Hepatocyte (in vitro differentiated cells): ENCODE data around the gene HDDC3. TPM values are rescaled to one million over a fixed set of nuclear protein-coding genes. Genes with fewer than 3 reads are reported as not detected.

Experiments
- DNase-seq: peaks from one replicate; pipeline ENCODE4 v3.0.0-alpha.2; 2016; ENCODE audit warnings: low spot score
- H2AFZ ChIP-seq: fragments of 200-600 bp; sonication (generic); 2 replicates; pipeline ENCODE4 v1.6.0; 2016; ENCODE audit warnings: antibody characterized with exemption, mild to moderate bottlenecking
- H3K27ac ChIP-seq: fragments of 200-600 bp; sonication (generic); 2 replicates; pipeline ENCODE4 v1.5.1; 2016; ENCODE audit warnings: mild to moderate bottlenecking
- H3K27me3 ChIP-seq: fragments of 200-600 bp; sonication (generic); 2 replicates; pipeline ENCODE4 v1.6.1; 2016
- H3K36me3 ChIP-seq: fragments of 200-600 bp; sonication (generic); replicated peaks from 2 replicates; pipeline ENCODE4 v1.5.1; 2016; ENCODE audit warnings: low read depth; ENCODE audit not compliant: insufficient read depth
- H3K4me1 ChIP-seq: fragments of 200-600 bp; sonication (generic); 2 replicates; pipeline ENCODE4 v1.5.1; 2016; ENCODE audit warnings: mild to moderate bottlenecking, moderate library complexity; ENCODE audit not compliant: insufficient read depth
- H3K4me2 ChIP-seq: fragments of 200-600 bp; sonication (generic); 2 replicates; pipeline ENCODE4 v1.6.0; 2016
- H3K4me3 ChIP-seq: fragments of 200-600 bp; sonication (generic); 2 replicates; pipeline ENCODE4 v1.5.1; 2016; ENCODE audit warnings: mild to moderate bottlenecking
- H3K79me2 ChIP-seq: fragments of 200-600 bp; sonication (generic); 2 replicates; pipeline ENCODE4 v1.6.0; 2017; ENCODE audit warnings: mild to moderate bottlenecking
- H3K9me2 ChIP-seq: fragments of 200-600 bp; sonication (generic); replicated peaks from 2 replicates; pipeline ENCODE4 v1.6.0; 2017; ENCODE audit warnings: mild to moderate bottlenecking; ENCODE audit not compliant: insufficient read depth
- H3K9me3 ChIP-seq: fragments of 200-600 bp; sonication (generic); 2 replicates; pipeline ENCODE4 v1.5.1; 2016; ENCODE audit warnings: low read depth, mild to moderate bottlenecking
- H4K20me1 ChIP-seq: fragments of 200-600 bp; sonication (generic); 2 replicates; pipeline ENCODE4 v1.6.0; 2016; ENCODE audit warnings: mild to moderate bottlenecking; ENCODE audit not compliant: insufficient read depth, poor library complexity, severe bottlenecking
- EZH2 ChIP-seq: fragments of 200-600 bp; sonication (generic); IDR thresholded peaks from 2 replicates; pipeline ENCODE4 v1.6.1; 2016; ENCODE audit warnings: antibody characterized with exemption, mild to moderate bottlenecking, borderline replicate concordance
- EZH2phosphoT487 ChIP-seq: fragments of 200-600 bp; sonication (generic); IDR thresholded peaks from one replicate; pipeline ENCODE4 v1.6.1; 2018; ENCODE audit warnings: antibody characterized with exemption, mild to moderate bottlenecking, low read depth, moderate library complexity; ENCODE audit not compliant: unreplicated experiment, severe bottlenecking
- whole genome bisulfite sequencing: methylation state at CpG from one replicate; pipeline ENCODE4 v1.1.6; 2016; ENCODE audit warnings: low lambda C conversion rate; ENCODE audit errors: missing lambda C conversion rate; 5-methylcytosine and 5-hydroxymethylcytosine counted together
- polyA plus RNA-seq: library from polyadenylated mRNA; unstranded; fragments of >200 nt; fragmentation: Nextera tagmentation; extraction: Ambion mirVana; gene quantifications from 2 replicates; pipeline ENCODE4 v1.2.1, GENCODE V29; 2016
- total RNA-seq: library from RNA; depleted of rRNA; stranded (reverse); fragments of >200 nt; gene quantifications from 2 replicates; pipeline ENCODE4 v1.2.3, GENCODE V29; 2014
- TF ChIP-seq, protein P1 (sequence below): fragments of 200-600 bp; sonication (generic); IDR thresholded peaks from 2 replicates; pipeline ENCODE4 v1.5.1; 2016; ENCODE audit warnings: antibody characterized with exemption, mild to moderate bottlenecking; ENCODE audit not compliant: poor library complexity

Gene HDDC3
- total and polyA plus RNA-seq, 2 experiments from 2014 or later: 15.4 to 20.0 TPM

DNA sequence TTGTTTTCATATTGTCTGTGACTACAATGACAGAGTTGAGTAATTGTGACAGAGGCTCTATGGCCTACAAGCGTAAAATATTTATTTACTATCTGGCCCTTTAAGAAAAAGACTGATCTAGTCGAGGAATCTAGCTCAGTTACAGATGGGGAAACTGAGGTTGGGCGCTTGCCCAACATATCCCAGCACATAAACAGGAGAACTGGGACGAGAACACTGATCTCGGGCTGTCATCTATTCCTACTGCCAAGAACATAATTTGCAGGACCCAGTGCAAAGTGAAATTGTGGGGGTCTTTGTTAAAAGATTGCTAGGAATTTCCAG lies 46.1 kb downstream of the HDDC3 start:
- Histone ChIP-seq H3K4me2 (no peak overlapping the region), H4K20me1 (no peaks in the 10 kb centered on the region), H3K4me1 (peaks cover 28% of the 10 kb centered on the region), H2AFZ (no peak overlapping the region), H3K27ac (no peak overlapping the region), H3K79me2 (no peaks in the 10 kb centered on the region), H3K36me3 (no peaks in the 10 kb centered on the region), H3K4me3 (no peak overlapping the region), H3K9me2 (no peaks in the 10 kb centered on the region), H3K9me3 (no peaks in the 10 kb centered on the region), H3K27me3 (no peaks in the 10 kb centered on the region)
- WGBS: 51% methylated on average over 5 of the region's 5 CpGs
- TF ChIP-seq, protein P1, sequence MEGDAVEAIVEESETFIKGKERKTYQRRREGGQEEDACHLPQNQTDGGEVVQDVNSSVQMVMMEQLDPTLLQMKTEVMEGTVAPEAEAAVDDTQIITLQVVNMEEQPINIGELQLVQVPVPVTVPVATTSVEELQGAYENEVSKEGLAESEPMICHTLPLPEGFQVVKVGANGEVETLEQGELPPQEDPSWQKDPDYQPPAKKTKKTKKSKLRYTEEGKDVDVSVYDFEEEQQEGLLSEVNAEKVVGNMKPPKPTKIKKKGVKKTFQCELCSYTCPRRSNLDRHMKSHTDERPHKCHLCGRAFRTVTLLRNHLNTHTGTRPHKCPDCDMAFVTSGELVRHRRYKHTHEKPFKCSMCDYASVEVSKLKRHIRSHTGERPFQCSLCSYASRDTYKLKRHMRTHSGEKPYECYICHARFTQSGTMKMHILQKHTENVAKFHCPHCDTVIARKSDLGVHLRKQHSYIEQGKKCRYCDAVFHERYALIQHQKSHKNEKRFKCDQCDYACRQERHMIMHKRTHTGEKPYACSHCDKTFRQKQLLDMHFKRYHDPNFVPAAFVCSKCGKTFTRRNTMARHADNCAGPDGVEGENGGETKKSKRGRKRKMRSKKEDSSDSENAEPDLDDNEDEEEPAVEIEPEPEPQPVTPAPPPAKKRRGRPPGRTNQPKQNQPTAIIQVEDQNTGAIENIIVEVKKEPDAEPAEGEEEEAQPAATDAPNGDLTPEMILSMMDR: no peak
- TF ChIP-seq EZH2phosphoT487 (no peak), EZH2 (no peak)
- DNase-seq: no peak

DNA sequence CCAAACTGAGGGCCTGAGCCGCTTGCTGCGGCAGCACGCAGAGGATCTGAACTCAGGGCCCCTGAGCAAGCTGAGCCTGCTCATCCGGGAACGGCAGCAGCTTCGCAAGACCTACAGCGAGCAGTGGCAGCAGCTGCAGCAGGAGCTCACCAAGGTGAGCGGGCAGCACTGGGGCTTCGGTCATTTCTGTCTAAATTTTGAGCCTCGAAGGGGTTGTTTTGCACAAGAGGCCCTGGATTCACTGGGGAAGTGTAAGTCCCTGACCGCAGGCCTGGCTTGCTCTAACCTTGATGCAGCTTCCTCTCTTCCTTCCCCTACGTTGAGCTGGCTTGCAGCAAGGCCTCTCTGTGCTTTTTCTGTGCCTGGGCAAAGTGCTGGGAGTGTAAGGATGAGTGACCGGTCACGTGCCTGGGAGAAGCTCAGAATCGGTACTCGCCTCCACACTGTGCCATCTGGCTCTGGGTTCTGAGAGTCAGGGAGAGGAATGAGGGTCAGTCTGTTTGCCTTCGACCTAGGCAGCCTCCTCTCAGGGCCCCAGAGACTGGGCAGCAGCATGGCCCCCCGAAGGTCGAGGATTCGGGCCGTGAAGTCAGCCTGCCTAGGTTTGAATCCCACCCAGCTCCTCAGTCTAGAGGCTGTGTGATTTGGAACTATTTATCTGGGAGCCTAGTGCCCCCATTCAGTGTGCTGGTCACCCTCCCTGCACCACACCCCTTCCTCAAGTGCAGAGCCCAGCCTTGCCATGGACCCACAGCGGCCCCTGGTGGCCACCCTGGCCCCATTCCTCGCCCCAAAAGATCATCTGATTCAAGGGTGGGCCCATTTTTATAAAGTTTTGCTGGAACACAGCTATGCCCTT lies 46.7 kb downstream of the HDDC3 start:
- Histone ChIP-seq H3K36me3 (no peaks in the 10 kb centered on the region), H3K27me3 (no peaks in the 10 kb centered on the region), H3K4me1 (peaks cover 28% of the 10 kb centered on the region), H3K4me3 (no peak overlapping the region), H3K4me2 (peak overlapping the region; percentile 95), H3K9me3 (no peaks in the 10 kb centered on the region), H4K20me1 (no peaks in the 10 kb centered on the region), H3K27ac (no peak overlapping the region), H3K9me2 (no peaks in the 10 kb centered on the region), H2AFZ (no peak overlapping the region), H3K79me2 (no peaks in the 10 kb centered on the region)
- TF ChIP-seq EZH2 (no peak), EZH2phosphoT487 (no peak)
- TF ChIP-seq, protein P1: peak; percentile 97
- WGBS: 80% methylated on average over 23 of the region's 23 CpGs
- DNase-seq: peak; percentile 84

DNA sequence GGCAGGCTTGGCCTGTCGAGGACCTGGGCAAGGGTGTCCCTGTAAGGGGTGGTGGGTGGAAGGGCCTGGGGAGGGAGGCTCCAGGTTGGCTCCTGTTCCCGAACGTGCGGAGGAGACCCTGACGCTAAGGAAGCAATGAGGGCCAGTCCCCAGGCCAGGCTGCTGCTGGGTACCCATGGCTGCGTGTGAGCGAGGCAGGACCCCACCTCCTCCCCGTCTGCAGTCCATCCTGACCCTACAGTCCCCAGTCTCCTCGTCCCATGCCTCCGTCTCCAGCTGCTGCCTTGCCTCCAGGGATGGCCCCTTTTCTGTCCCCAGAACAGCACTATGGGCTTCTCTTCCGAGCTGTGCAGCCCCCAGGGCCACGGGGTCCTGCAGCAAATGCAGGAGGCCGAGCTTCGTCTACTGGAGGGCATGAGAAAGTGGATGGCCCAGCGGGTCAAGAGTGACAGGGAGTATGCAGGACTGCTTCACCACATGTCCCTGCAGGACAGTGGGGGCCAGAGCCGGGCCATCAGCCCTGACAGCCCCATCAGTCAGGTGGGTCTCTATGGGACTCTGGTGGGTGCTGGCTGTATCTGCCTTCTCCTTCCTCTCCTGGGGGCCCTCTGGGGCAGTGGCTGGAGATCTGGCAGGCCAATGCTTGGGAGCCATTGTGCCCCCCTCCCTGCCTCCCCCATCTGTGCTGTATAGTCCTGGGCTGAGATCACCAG lies 47.5 kb downstream of the HDDC3 start:
- peak overlapping the region; percentile 95 for H3K4me2 ChIP-seq
- 82% methylated on average over 16 of the region's 16 CpGs for WGBS
- H3K27ac ChIP-seq: peak overlapping the region; percentile 83
- no peak for DNase-seq
- H4K20me1 ChIP-seq: no peaks in the 10 kb centered on the region
- H3K36me3 ChIP-seq: no peaks in the 10 kb centered on the region
- H3K4me3 ChIP-seq: peak overlapping the region; percentile 42
- H3K9me2 ChIP-seq: no peaks in the 10 kb centered on the region
- TF ChIP-seq EZH2phosphoT487 (no peak), EZH2 (no peak)
- TF ChIP-seq, protein P1: no peak
- no peaks in the 10 kb centered on the region for H3K27me3 ChIP-seq
- H3K79me2 ChIP-seq: no peaks in the 10 kb centered on the region
- peaks cover 28% of the 10 kb centered on the region for H3K4me1 ChIP-seq
- no peaks in the 10 kb centered on the region for H3K9me3 ChIP-seq
- peak overlapping the region; percentile 97 for H2AFZ ChIP-seq
